Measurements from ENCODE around the gene HNMT.

Gene HNMT

DNA sequence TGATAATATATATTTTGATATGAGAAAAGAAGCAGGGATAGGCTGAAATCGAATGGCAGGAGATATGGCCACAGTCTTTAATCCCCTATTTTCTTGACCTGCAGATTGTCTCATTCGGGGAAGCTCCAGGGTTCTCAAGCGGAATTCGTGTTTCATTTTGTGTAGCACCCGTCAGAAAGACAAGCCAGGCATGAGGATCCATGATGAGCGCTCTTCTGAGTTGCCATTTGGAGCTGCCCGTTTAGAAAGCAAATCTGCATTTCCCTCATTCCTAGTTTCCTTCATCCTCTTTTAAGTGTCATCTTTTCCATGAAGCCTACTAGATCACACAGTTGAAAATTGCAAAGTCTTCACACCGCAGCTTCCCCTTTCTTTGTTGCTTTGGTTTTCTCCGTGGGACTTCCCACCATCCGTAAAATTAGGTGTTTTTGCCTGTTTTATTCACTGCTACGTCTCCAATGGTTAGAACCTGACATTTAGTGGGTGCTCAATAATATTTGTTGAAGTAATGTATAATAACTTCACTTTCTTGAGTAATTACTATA is 16.9 kb downstream of the HNMT start:
- TF ChIP-seq, protein P1, sequence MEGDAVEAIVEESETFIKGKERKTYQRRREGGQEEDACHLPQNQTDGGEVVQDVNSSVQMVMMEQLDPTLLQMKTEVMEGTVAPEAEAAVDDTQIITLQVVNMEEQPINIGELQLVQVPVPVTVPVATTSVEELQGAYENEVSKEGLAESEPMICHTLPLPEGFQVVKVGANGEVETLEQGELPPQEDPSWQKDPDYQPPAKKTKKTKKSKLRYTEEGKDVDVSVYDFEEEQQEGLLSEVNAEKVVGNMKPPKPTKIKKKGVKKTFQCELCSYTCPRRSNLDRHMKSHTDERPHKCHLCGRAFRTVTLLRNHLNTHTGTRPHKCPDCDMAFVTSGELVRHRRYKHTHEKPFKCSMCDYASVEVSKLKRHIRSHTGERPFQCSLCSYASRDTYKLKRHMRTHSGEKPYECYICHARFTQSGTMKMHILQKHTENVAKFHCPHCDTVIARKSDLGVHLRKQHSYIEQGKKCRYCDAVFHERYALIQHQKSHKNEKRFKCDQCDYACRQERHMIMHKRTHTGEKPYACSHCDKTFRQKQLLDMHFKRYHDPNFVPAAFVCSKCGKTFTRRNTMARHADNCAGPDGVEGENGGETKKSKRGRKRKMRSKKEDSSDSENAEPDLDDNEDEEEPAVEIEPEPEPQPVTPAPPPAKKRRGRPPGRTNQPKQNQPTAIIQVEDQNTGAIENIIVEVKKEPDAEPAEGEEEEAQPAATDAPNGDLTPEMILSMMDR (IDR thresholded peaks at IDR 0.05; ENCODE audit: low read depth, low read length, poor library complexity, severe bottlenecking) = no peak
- TF ChIP-seq EZH2phosphoT487 (IDR thresholded peaks at IDR 0.05; ENCODE audit: borderline replicate concordance, low read length) = no peak
- no peaks in the 10 kb centered on the region for H3K79me2 ChIP-seq (ENCODE audit: control insufficient read depth, low read length)
- no peaks in the 10 kb centered on the region for H4K20me1 ChIP-seq (ENCODE audit: control insufficient read depth, insufficient read depth, low read depth, low read length)
- no peak overlapping the region for H3K27ac ChIP-seq (ENCODE audit: low read depth, low read length)
- H3K27me3 ChIP-seq (ENCODE audit: control insufficient read depth, low read length) = no peaks in the 10 kb centered on the region
- H3K9me2 ChIP-seq (replicated peaks; ENCODE audit: control insufficient read depth, low read length) = no peaks in the 10 kb centered on the region
- H3K4me2 ChIP-seq (ENCODE audit: low read length) = no peak overlapping the region
- H3F3A ChIP-seq (ENCODE audit: control insufficient read depth, insufficient read depth) = no peaks in the 10 kb centered on the region
- no peaks in the 10 kb centered on the region for H3K4me1 ChIP-seq (ENCODE audit: control insufficient read depth, low read length)
- no peaks in the 10 kb centered on the region for H3K9me3 ChIP-seq (ENCODE audit: control insufficient read depth, insufficient read depth, low read length)
- no peaks in the 10 kb centered on the region for H3K36me3 ChIP-seq (ENCODE audit: control insufficient read depth, low read length)
- H3K4me3 ChIP-seq (ENCODE audit: low read length) = no peak overlapping the region

DNA sequence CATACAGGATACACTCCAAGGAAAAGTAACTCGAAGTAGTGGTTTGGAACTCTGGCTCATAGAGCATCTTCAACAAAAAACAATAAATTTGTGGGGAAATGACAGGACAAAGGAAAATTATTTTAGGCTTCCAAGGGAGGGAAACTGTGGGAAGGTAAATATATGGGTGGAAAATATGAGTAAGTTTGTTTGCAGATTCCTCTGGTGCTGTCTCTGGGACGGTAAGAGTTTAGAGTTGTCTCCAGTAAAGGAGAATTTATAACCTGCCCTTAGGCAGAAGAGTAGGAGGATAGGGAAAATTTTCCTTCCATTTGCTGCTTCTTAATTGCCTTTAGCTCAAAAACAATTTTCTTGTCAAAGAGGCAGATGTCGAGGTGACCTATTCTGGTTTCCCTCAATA is 19.3 kb downstream of the HNMT start:
- H3K4me3 ChIP-seq (ENCODE audit: low read length) = no peak overlapping the region
- H4K20me1 ChIP-seq (ENCODE audit: control insufficient read depth, insufficient read depth, low read depth, low read length) = no peaks in the 10 kb centered on the region
- no peaks in the 10 kb centered on the region for H3F3A ChIP-seq (ENCODE audit: control insufficient read depth, insufficient read depth)
- no peaks in the 10 kb centered on the region for H3K79me2 ChIP-seq (ENCODE audit: control insufficient read depth, low read length)
- H3K4me2 ChIP-seq (ENCODE audit: low read length) = no peak overlapping the region
- no peaks in the 10 kb centered on the region for H3K27me3 ChIP-seq (ENCODE audit: control insufficient read depth, low read length)
- H3K27ac ChIP-seq (ENCODE audit: low read depth, low read length) = no peak overlapping the region
- H3K4me1 ChIP-seq (ENCODE audit: control insufficient read depth, low read length) = no peaks in the 10 kb centered on the region
- H3K36me3 ChIP-seq (ENCODE audit: control insufficient read depth, low read length) = no peaks in the 10 kb centered on the region
- H3K9me3 ChIP-seq (ENCODE audit: control insufficient read depth, insufficient read depth, low read length) = no peaks in the 10 kb centered on the region
- H3K9me2 ChIP-seq (replicated peaks; ENCODE audit: control insufficient read depth, low read length) = no peaks in the 10 kb centered on the region
- no peak for TF ChIP-seq EZH2phosphoT487 (IDR thresholded peaks at IDR 0.05; ENCODE audit: borderline replicate concordance, low read length)
- TF ChIP-seq, protein P1 (IDR thresholded peaks at IDR 0.05; ENCODE audit: low read depth, low read length, poor library complexity, severe bottlenecking) = no peak

DNA sequence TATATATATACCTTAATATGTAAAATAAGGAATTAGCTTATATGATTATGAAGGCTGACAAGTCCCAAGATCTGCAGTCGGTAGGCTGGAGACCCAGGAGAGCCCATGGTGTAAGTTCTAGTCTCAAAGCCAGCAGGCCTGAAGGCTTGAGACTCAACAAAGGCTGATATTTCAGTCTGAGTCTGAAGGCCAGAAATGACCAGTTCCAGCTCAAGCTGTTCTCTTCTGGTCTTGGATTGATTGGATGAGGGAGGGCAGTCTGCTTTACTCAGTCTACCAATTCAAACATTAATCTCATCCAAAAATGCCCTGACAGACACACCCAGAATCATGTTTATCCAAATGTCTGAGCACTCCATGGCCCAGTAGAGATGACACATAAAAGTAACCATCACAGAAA is 22.0 kb downstream of the HNMT start:
- Histone ChIP-seq H3F3A (ENCODE audit: control insufficient read depth, insufficient read depth) (no peaks in the 10 kb centered on the region), H4K20me1 (ENCODE audit: control insufficient read depth, insufficient read depth, low read depth, low read length) (no peaks in the 10 kb centered on the region), H3K36me3 (ENCODE audit: control insufficient read depth, low read length) (no peaks in the 10 kb centered on the region), H3K27ac (ENCODE audit: low read depth, low read length) (no peak overlapping the region), H3K4me3 (ENCODE audit: low read length) (no peak overlapping the region), H3K4me1 (ENCODE audit: control insufficient read depth, low read length) (no peaks in the 10 kb centered on the region), H3K79me2 (ENCODE audit: control insufficient read depth, low read length) (no peaks in the 10 kb centered on the region), H3K9me3 (ENCODE audit: control insufficient read depth, insufficient read depth, low read length) (no peaks in the 10 kb centered on the region), H3K4me2 (ENCODE audit: low read length) (no peak overlapping the region), H3K9me2 (replicated peaks; ENCODE audit: control insufficient read depth, low read length) (no peaks in the 10 kb centered on the region), H3K27me3 (ENCODE audit: control insufficient read depth, low read length) (no peaks in the 10 kb centered on the region)
- no peak for TF ChIP-seq EZH2phosphoT487 (IDR thresholded peaks at IDR 0.05; ENCODE audit: borderline replicate concordance, low read length)
- TF ChIP-seq, protein P1 (IDR thresholded peaks at IDR 0.05; ENCODE audit: low read depth, low read length, poor library complexity, severe bottlenecking) = no peak
